A549 treated with CpdA at 1 μM for 4 hours (cell line): ENCODE results near the gene THAP9. TPM values are rescaled to one million over a fixed set of nuclear protein-coding genes. Genes with fewer than 3 reads are reported as not detected.

ENCODE experiments used
- total RNA-seq: library from RNA; stranded (reverse); fragments of 200-300 nt; extraction: Qiagen RNA extraction; gene quantifications from 5 replicates; pipeline ENCODE4 v1.2.3, GENCODE V29; 2022; ENCODE audit warnings: low read depth

The THAP9 gene
- 1.5 to 3.0 TPM (median 1.9 TPM) in 5 replicates for total RNA-seq

GRCh38 chr4:82900411-82901182 is at the start of gene THAP9:
Gene THAP9, plus strand, starts transcription at chr4:82900735. Its CDS starts 68 bp downstream, at chr4:82900803.

GRCh38 chr4:82890901-82891706 is 9.4 kb upstream of the THAP9 start, which contains the start of gene SEC31A:
Gene SEC31A, minus strand, starts transcription at chr4:82891153. Its CDS starts 9,217 bp downstream, at chr4:82881936.

Other genes with a start within 250 kb of the THAP9 start
- gene SCD5, start 101.9 kb upstream of the THAP9 start, total RNA-seq: 6.7 to 8.1 TPM (median 7.7 TPM) in 5 replicates
- 79.5 to 88.5 TPM (median 81.5 TPM) in 5 replicates for gene SEC31A, start 9.6 kb upstream of the THAP9 start, total RNA-seq
- gene LIN54, start 110.1 kb downstream of the THAP9 start, total RNA-seq: 5.2 to 9.4 TPM (median 6.8 TPM) in 5 replicates
- gene COPS4, start 134.4 kb downstream of the THAP9 start, total RNA-seq: 25.6 to 39.0 TPM (median 26.4 TPM) in 5 replicates
- gene PLAC8, start 214.0 kb downstream of the THAP9 start, total RNA-seq: 0.93 to 1.3 TPM (median 1.0 TPM) in 5 replicates